NCI-H446 treated with DMSO at 0.1 percent for 48 hours (cell line): ENCODE measurements around the gene SLC35E2B.

Experiments used
- DNase-seq: peaks from one replicate; lab custom pipeline; 2025; lab: John Stamatoyannopoulos, UW

Gene SLC35E2B

GRCh38 chr1:1624443-1625403 is 67.9 kb downstream of the SLC35E2B start:
- DNase-seq: no peak

GRCh38 chr1:1623631-1624442 is 68.8 kb downstream of the SLC35E2B start:
- no peak for DNase-seq

GRCh38 chr1:1623181-1623630 is 69.4 kb downstream of the SLC35E2B start:
- no peak for DNase-seq

- DNase-seq: no peak
Measured at GRCh38 chr1:1622788-1623094, 69.9 kb downstream of the SLC35E2B start.

GRCh38 chr1:1622010-1622787 is 70.4 kb downstream of the SLC35E2B start:
- DNase-seq: no peak

GRCh38 chr1:1621173-1622009 is 71.2 kb downstream of the SLC35E2B start:
- no peak for DNase-seq

GRCh38 chr1:1620433-1621139 is 72.0 kb downstream of the SLC35E2B start:
- no peak for DNase-seq

- DNase-seq: no peak
Measured at GRCh38 chr1:1619917-1620361, 72.7 kb downstream of the SLC35E2B start.

- DNase-seq: no peak
Measured at GRCh38 chr1:1618396-1619068, 74.1 kb downstream of the SLC35E2B start.

GRCh38 chr1:1617925-1618324 is 74.7 kb downstream of the SLC35E2B start:
- DNase-seq: no peak

- no peak for DNase-seq
Measured at GRCh38 chr1:1617516-1617915, 75.1 kb downstream of the SLC35E2B start.

- no peak for DNase-seq
Measured at GRCh38 chr1:1616838-1617237, 75.8 kb downstream of the SLC35E2B start.

GRCh38 chr1:1616045-1616790 is 76.4 kb downstream of the SLC35E2B start:
- DNase-seq: no peak

GRCh38 chr1:1615256-1616044 is 77.1 kb downstream of the SLC35E2B start, which contains the start of gene MIB2:
Gene MIB2 (plus strand): TSS chr1:1615500. CDS start chr1:1623453, 7,953 bp downstream.
- DNase-seq: peak; percentile 95

- no peak for DNase-seq
Measured at GRCh38 chr1:1614954-1615255, 77.7 kb downstream of the SLC35E2B start.

- no peak for DNase-seq
Measured at GRCh38 chr1:1614204-1614953, 78.2 kb downstream of the SLC35E2B start.

GRCh38 chr1:1613509-1614082 is 79.0 kb downstream of the SLC35E2B start:
- no peak for DNase-seq

GRCh38 chr1:1612104-1612400 is 80.5 kb downstream of the SLC35E2B start:
- no peak for DNase-seq
